ENCODE measurements around the gene CRYGN.

CRYGN gene

GRCh38 chr7:151426904-151427704 is 12.8 kb downstream of the CRYGN start:
- no peak for DNase-seq (ENCODE audit: low read depth)

GRCh38 chr7:151426441-151426903 is 13.5 kb downstream of the CRYGN start:
- DNase-seq (ENCODE audit: low read depth): no peak

GRCh38 chr7:151425670-151426440 is 14.1 kb downstream of the CRYGN start:
- DNase-seq (ENCODE audit: low read depth): no peak

- no peak for DNase-seq (ENCODE audit: low read depth)
Observed at GRCh38 chr7:151424799-151425198, 15.1 kb downstream of the CRYGN start.

GRCh38 chr7:151423936-151424335 is 16.0 kb downstream of the CRYGN start:
- no peak for DNase-seq (ENCODE audit: low read depth)

- no peak for DNase-seq (ENCODE audit: low read depth)
Observed at GRCh38 chr7:151423226-151423625, 16.7 kb downstream of the CRYGN start.

- no peak for DNase-seq (ENCODE audit: low read depth)
Observed at GRCh38 chr7:151422212-151422611, 17.7 kb downstream of the CRYGN start.

GRCh38 chr7:151420144-151420543 is 19.8 kb downstream of the CRYGN start:
- no peak for DNase-seq (ENCODE audit: low read depth)

GRCh38 chr7:151416941-151417315 is 23.0 kb downstream of the CRYGN start:
- no peak for DNase-seq (ENCODE audit: low read depth)

- DNase-seq (ENCODE audit: low read depth): no peak
Observed at GRCh38 chr7:151416112-151416940, 23.6 kb downstream of the CRYGN start.

- DNase-seq (ENCODE audit: low read depth): no peak
Observed at GRCh38 chr7:151415375-151416105, 24.4 kb downstream of the CRYGN start.

GRCh38 chr7:151413241-151413640 is 26.7 kb downstream of the CRYGN start:
- DNase-seq (ENCODE audit: low read depth): no peak

- DNase-seq (ENCODE audit: low read depth): no peak
Observed at GRCh38 chr7:151412318-151412717, 27.6 kb downstream of the CRYGN start.

- no peak for DNase-seq (ENCODE audit: low read depth)
Observed at GRCh38 chr7:151411551-151411950, 28.4 kb downstream of the CRYGN start.

- no peak for DNase-seq (ENCODE audit: low read depth)
Observed at GRCh38 chr7:151410405-151411390, 29.2 kb downstream of the CRYGN start.

- no peak for DNase-seq (ENCODE audit: low read depth)
Observed at GRCh38 chr7:151409667-151410404, 30.1 kb downstream of the CRYGN start, which contains the start of gene WDR86. Gene WDR86 (minus strand): TSS chr7:151410038. CDS start chr7:151409589, 449 bp downstream.

GRCh38 chr7:151408839-151409666 is 30.9 kb downstream of the CRYGN start:
- DNase-seq (ENCODE audit: low read depth): no peak

- no peak for DNase-seq (ENCODE audit: low read depth)
Observed at GRCh38 chr7:151408498-151408838, 31.5 kb downstream of the CRYGN start.

Measured in stimulated activated CD8-positive, alpha-beta memory T cell treated with anti-CD3 and anti-CD28 coated beads, Interleukin-4, amount 100 ng/mL, for 24 hours (primary cell).